CD4-positive, alpha-beta T cell treated with Interleukin-15 for 4 hours (primary cell): ENCODE data around the gene THSD4.

ENCODE experiments used
- DNase-seq: peaks from one replicate; pipeline ENCODE4 v3.0.0-alpha.2; 2020; ENCODE audit warnings: low spot score

THSD4 gene

DNA sequence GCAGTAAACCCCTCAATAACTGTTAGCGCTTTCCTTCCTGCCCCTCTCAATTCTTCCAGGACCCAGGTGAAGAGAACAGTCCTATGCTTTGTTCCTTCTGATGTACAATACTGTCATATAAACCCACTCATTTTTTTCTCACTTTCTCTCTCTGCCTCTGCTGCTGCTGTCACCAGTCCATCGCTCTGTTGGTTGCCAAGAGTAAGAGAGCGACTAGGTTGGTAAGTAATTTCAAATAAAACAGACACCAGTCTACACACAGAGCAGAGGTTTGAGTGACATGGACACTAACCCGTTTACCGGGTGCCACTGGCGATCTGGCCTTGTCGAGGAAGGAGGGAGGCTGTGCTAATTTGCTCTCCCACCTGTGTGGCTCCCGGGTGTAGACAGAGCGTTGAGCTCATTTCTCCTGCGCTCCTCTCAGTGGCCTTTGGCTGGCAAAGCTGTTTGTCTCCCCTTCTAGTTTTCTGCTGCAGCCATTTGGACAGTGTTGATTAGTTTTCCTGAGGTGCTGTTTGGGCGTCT is 215.4 kb downstream of the THSD4 start:
- DNase-seq: no peak

GRCh38 chr15:71331173-71331572 is 215.9 kb downstream of the THSD4 start:
- no peak for DNase-seq

- no peak for DNase-seq
These were observed 217.2 kb downstream of the THSD4 start for GRCh38 chr15:71332431-71333004.

DNA sequence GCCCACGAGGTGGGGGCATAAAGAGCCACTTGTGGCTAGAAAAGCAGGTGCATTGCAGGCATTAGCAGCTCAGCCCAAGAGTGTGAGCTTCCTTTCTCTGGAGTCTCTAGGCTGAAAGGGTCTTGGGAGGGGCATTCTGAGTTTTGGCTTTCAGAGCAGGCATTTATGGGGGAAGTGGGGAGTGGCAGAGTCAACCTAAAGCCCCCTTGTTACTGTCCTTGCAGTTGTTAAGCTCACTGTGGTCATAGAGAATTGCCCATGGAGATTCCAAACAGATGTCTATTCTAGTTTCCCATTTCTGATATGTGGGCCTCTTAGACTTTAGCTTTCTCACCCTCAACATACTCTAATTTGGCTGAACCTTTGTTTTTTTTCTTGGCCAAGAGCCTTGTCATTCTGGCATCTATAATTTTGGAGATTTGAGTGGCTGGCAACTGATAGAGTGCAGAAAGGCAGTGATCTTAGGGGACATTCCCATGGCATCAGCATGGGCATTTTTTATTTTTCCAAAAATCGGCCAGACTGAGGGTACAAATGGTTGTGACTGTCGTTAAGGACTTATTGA is 217.9 kb downstream of the THSD4 start:
- no peak for DNase-seq

DNA sequence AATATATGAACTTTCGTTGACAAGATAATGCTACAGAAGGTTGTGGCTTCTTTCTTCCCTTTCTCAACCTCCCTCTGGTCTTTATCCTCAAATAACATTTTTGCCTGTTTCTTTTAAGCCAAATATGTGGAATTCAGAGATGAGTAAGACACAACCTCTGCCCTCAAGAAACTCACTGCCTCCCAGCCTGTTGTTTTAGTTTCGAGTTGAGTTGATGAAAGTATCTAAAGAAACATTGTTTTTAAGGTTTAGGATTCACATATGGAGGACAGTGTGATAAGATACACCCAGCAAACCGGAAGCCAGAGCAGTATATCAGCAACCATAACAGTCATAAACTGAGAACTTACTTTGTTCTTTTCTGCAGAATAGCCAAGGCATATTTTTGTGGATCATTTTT is 218.6 kb downstream of the THSD4 start:
- no peak for DNase-seq

GRCh38 chr15:71334434-71334833 is 219.2 kb downstream of the THSD4 start:
- DNase-seq: no peak

DNA sequence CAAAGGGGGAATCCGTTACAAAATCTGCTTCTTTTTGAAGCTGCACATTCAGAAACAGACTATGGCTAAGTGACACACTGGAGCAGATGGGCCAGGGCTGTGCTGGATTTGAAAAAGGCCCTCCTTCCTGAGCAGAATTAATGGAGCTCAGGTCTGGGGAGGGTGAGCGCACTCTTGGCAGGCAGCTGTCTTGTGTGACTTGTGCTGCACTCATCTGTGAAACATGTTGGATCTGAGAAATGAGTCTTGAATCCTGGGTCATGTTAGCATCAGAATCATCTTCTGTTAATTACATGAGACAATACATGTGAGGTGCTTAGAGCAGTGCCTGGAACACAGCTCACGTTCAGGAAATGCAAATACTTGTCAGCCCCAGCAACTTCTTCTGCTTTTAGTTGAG is 219.6 kb downstream of the THSD4 start:
- DNase-seq: no peak

- DNase-seq: no peak
These were observed 220.3 kb downstream of the THSD4 start for GRCh38 chr15:71335591-71335990.

DNA sequence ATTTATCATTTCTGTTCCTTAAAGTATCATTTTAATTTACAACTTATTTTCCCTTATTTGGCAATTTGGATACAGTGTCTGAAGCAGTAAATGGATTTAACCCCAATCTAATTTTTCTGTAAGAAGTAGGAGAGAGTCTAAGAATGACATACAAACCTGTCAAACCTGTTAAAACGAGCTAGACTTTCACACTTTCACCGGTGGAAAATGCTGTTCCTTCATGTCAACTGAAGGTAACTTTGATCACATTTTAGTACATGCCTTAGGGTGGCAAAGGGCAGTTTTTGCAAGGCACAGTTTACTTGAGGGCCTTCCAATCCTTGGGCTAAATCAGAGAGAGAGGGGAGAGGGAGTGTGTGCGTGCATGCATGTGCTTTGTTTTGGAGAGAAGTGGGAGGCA is 221.4 kb downstream of the THSD4 start:
- no peak for DNase-seq

- DNase-seq: no peak
These were observed 222.1 kb downstream of the THSD4 start for GRCh38 chr15:71337197-71337845.

- DNase-seq: no peak
These were observed 223.0 kb downstream of the THSD4 start for GRCh38 chr15:71338265-71338664.

DNA sequence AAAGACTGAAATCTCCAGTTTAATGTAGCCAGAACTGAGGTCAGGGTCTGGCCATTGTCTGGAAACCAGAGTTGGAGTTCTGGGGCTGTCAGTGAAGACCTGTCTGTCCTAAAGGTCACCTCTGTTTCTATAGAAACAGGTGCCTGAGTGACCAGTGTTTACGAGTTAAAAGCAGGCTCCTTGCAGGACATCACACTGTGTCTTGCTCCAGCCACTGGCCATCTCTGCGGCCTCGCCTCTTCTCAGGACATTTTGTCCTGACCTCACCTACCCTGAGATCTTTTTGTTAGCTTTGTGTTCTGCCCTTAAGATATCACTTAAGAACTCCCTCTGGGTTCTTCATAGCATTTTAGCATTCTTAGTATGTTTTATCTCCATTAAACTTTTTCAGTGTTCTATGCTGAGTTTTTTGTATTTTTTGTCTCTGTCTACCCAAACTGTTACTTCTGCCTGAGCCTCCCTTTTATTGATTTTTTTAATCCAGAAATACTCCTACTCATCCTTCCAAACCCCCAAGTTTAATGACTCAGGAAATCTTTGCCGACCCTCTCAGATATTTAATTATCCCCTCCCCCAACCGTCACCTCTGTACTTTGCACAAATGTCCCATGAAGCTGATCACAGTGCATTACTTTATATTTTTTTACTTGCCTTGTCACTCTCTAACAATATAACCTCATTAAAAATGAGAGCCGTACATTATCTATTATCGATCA is 223.7 kb downstream of the THSD4 start:
- no peak for DNase-seq

DNA sequence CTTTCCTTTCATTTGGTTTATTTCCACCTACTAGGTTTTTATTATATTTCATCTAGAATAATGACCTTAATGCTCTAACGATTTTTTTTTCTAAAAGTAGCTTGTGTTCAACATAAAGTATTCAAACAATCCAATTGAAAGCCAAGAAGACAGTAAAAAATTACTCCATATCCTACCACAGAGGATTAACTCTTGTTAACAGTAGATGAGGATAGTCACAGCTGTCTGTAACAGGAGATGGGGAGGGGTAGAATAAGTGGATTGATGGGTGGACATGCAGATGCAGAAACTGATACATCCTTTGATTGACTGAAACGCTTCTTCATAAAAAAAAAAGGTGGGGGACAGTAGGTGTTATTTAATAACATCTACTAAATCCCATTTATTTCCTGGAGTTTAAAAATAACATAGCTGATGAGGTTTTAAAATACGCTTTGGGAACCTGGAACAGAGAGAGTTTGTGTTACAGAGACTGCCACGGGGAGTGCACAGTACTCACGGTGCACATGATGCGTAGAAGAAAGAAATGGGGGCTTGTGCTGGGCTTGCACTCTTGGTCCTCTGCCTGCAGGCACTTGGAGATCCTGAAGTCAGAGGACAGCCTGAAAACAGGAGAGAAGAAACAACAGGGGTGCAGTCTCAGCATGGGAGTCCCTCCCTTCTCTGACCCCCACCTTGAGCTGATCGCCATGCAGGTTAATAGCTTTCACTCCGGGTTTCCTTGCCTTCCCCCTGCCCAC is 226.7 kb downstream of the THSD4 start:
- no peak for DNase-seq

DNA sequence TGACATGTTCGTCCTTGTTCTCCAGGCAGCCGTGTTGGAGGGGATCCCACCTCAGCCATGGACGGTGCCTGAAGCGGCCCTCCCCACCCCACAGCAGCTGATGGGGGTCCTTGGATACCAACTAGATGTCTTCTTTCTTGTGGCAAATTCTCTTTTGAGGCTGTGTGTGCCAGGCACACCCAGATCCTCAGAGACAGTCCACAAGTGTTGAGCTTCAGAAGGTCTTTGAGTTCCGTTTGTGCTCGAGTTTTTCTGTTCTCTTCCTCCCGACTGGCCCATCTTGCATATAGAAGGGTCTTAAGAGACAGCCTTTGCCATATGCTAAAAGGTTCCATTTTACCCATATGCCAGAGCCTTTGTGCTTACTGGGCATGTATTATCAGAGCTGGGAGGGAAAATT is 227.4 kb downstream of the THSD4 start:
- no peak for DNase-seq

DNA sequence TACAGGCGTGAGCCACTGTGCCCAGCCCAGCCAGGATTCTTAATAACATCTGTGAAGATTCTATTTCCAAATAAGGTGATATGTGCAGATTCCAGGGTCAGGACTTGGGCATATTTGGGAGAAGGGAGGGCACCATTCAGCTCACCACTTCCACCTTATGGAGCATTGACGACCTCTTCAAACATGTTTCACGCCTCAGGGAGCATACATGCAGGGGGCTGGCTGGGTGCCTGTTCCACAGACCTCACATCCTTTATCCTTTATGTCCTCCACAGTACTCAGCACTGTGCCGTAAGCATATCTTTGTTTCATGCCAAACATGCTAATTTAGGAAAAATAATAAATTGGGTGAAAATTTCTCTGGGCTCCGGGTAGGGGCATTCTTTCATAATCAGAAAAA is 229.0 kb downstream of the THSD4 start:
- no peak for DNase-seq

DNA sequence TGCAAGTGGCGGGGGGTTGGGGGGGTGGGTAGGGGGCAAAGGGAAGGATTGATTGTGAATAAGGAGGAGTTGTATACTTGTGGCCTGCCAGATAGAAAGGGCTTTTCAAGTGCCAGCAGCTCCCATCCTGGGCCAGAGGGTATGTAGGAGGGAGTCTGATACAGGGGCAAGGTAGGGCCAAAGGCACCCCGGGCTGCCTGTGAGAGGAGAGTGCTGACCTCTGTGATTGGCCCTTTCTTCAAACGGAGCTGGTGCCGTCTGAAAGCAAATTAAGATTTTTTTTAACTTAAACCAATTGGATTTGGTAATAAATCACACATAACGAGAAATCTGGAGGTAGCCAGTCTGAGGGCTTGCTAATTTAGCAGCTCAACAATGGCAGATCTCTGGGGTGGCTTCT is 229.9 kb downstream of the THSD4 start:
- no peak for DNase-seq

DNA sequence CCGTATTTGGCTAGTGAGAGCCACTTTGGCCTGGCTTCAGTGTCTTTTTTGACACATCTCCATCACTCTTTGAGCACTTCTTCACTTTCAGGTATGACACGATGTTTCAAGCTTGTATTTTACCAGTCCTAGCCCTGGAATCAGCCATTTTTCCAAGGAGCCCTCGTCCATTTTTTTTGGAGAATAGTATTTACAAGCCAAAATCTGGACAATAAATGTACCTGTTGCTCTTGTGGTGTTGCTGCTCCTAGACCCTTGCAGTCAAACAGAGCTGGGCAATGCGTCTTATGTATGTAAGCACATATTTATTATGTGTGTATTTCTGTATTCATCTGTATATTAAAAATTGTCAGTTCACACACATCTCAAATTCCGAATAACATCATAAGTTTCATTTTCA is 231.2 kb downstream of the THSD4 start:
- DNase-seq: no peak

GRCh38 chr15:71348597-71348996 is 233.3 kb downstream of the THSD4 start:
- DNase-seq: no peak

- no peak for DNase-seq
These were observed 234.1 kb downstream of the THSD4 start for GRCh38 chr15:71349336-71349735.

DNA sequence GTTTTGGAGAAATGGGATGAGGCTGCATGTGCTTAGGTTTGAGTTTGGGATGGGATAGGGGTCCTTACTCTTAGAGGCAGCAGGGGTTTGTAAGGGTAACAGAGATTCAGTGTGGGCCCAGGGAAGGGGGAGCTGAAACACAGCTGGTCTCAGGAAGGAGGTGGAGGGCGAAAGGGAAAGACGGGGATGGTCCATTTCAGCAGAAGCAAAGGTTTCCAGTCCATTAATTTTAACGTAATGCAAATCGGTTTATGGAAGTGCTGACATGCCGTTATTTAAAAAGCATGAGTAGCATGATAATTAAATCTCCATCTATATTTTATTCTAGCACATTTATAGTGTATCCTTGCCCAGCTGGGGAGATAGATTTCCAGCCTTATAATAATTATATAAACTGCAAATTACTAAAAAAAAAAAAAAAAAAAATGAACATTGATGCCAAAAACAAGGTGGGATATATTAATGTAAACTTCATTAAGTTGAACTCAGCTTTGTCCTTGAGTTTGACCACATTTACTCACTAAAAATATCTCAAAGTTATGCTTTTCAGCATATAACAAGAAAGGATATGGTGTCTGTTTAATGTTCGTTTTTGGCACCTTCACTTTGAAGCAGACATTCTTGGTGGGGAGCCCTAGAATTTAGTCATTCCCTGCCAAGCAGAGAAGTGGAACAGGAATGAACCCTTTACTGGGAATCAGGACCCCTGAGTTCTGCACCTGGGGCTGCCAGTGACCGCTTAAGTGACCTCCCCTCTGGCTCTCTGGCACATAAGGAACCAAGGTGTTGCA is 234.7 kb downstream of the THSD4 start:
- no peak for DNase-seq

DNA sequence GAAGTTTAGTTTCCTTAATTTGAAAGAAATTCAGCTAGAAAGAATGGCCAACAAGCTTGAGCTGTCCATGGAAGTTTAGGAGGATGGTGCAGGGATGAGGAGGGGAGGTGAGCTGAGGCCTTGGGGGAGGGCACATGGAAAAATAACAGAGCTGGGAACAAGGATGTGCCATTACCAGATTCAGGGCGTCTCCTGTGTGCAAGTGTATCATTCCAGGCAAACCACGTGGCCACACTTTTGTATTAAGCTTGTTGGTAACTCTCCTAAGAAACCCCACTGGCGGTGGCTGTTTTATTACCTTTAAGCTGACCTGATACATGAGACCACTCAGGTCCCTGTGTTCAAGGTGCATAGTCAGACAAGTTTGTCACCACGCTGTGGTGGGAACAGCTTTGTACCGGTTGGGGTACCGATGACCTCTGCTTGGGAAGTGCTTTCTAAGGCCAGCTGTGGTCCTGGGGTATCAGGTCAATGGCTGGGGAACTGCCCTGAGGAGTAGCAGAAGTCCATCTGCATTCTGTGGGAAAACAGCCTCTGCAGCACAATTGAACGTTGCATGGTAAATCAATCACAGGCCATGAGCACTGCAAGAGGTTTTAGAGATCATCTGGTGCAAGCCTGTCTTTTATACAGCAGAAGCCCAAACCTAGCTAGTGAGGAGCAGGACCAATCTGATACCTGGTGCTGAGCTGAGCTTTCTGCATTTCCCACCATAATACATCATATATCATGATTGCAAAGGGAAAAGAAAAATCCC is 235.5 kb downstream of the THSD4 start:
- no peak for DNase-seq
